ENCODE measurements around the gene CAGE1.

Gene CAGE1

GRCh38 chr6:7389451-7390225 is at the start of gene CAGE1, which contains the start of gene RIOK1:
CAGE1 (minus strand) TSS chr6:7389742; CDS start chr6:7387173, 2,569 bp downstream.
RIOK1 (plus strand) TSS chr6:7389808; CDS start chr6:7390003, 195 bp downstream.
- DNase-seq, result peak; percentile 97

GRCh38 chr6:7439228-7439627 is 49.7 kb upstream of the CAGE1 start:
- DNase-seq, result no peak

- no peak for DNase-seq
Observed at GRCh38 chr6:7438011-7438410, 48.5 kb upstream of the CAGE1 start.

- no peak for DNase-seq
Observed at GRCh38 chr6:7434672-7435071, 45.1 kb upstream of the CAGE1 start.

- DNase-seq, result no peak
Observed at GRCh38 chr6:7433121-7433617, 43.6 kb upstream of the CAGE1 start.

- DNase-seq, result no peak
Observed at GRCh38 chr6:7432391-7433120, 43.0 kb upstream of the CAGE1 start.

- no peak for DNase-seq
Observed at GRCh38 chr6:7431674-7432390, 42.3 kb upstream of the CAGE1 start.

- no peak for DNase-seq
Observed at GRCh38 chr6:7431313-7431673, 41.8 kb upstream of the CAGE1 start.

GRCh38 chr6:7426447-7427169 is 37.1 kb upstream of the CAGE1 start:
- no peak for DNase-seq

GRCh38 chr6:7425808-7426190 is 36.3 kb upstream of the CAGE1 start:
- no peak for DNase-seq

GRCh38 chr6:7424967-7425807 is 35.6 kb upstream of the CAGE1 start:
- no peak for DNase-seq

GRCh38 chr6:7424058-7424457 is 34.5 kb upstream of the CAGE1 start:
- DNase-seq, result no peak

- DNase-seq, result no peak
Observed at GRCh38 chr6:7421066-7421465, 31.5 kb upstream of the CAGE1 start.

- DNase-seq, result no peak
Observed at GRCh38 chr6:7419065-7419464, 29.5 kb upstream of the CAGE1 start.

- DNase-seq, result no peak
Observed at GRCh38 chr6:7418238-7418905, 28.8 kb upstream of the CAGE1 start.

- no peak for DNase-seq
Observed at GRCh38 chr6:7417684-7418083, 28.1 kb upstream of the CAGE1 start.

GRCh38 chr6:7414811-7415210 is 25.3 kb upstream of the CAGE1 start:
- no peak for DNase-seq

GRCh38 chr6:7413151-7413823 is 23.7 kb upstream of the CAGE1 start:
- DNase-seq, result no peak

- no peak for DNase-seq
Observed at GRCh38 chr6:7411328-7411727, 21.8 kb upstream of the CAGE1 start.

- DNase-seq, result no peak
Observed at GRCh38 chr6:7410851-7411250, 21.3 kb upstream of the CAGE1 start.

GRCh38 chr6:7409740-7410139 is 20.2 kb upstream of the CAGE1 start:
- no peak for DNase-seq

All from stimulated activated CD4-positive, alpha-beta T cell treated with anti-CD3 and anti-CD28 coated beads, Interleukin-15, amount 100 ng/mL, for 24 hours (primary cell).